K562 (cell line): ENCODE results near the gene LRP4. TPM values are rescaled to one million over a fixed set of nuclear protein-coding genes. Genes with fewer than 3 reads are reported as not detected.

Experiments used
- ATAC-seq: fragments of 200-7000 bp; cut with Tn5 transposase; 3 replicates; pipeline ENCODE4 v1.9.1; 2020; ENCODE audit warnings: moderate library complexity
- BruUV-seq: library from RNA; stranded (reverse); fragments of 400-500 nt; replicated peaks from 2 replicates; lab custom pipeline; 2021; lab: Mats Ljungman, UMichigan
- CTCF ChIA-PET: fragments of 300-600 bp; formaldehyde crosslinking; extraction: SDS; loops from one replicate; lab custom pipeline; 2021; ENCODE audit warnings: low intra/inter-chr PET ratio; lab: Yijun Ruan, JAX
- POLR2A ChIA-PET: fragments of 300-600, 350-650 bp; sonication (Branson Sonifier 250); formaldehyde crosslinking; extraction: SDS; loops from one replicate; lab custom pipeline; 2021; ENCODE audit warnings: antibody characterized with exemption, inconsistent platforms; lab: Yijun Ruan, JAX
- DNase-seq, 4 experiments: peaks; one replicate each; pipeline versions ENCODE4 v3.0.0 to v3.0.0-alpha.2; 2011 to 2018; ENCODE audit warnings: low spot score in 3 of 4, mixed read lengths in 3 of 4; ENCODE audit errors: extremely low read depth in 1 of 4
- FAIRE-seq: peaks from 2 replicates; lab custom pipeline; 2011; peaks lifted over from hg19 to GRCh38; lab: Jason Lieb, UNC
- H2AFZ ChIP-seq: 2 replicates; pipeline ENCODE4 v1.6.0; 2011; ENCODE audit warnings: low read depth, low read length, control low read depth, inconsistent platforms
- H3K27ac ChIP-seq: fragments of 200-600 bp; 3 replicates; pipeline ENCODE4 v1.8.0; 2011; ENCODE audit warnings: low read depth, mild to moderate bottlenecking, control low read depth, inconsistent platforms, low read length, moderate library complexity, mixed read lengths; ENCODE audit errors: extremely low read depth
- H3K27me3 ChIP-seq, 2 experiments: fragments of 300-600 bp in 1 of 2; 2 replicates in 1 of 2; 3 replicates in 1 of 2; pipeline versions ENCODE4 v1.6.0 to v1.8.0; 2011; ENCODE audit warnings: inconsistent platforms in 2 of 2, low read length in 2 of 2, mild to moderate bottlenecking in 1 of 2, mixed read lengths in 1 of 2, moderate library complexity in 1 of 2; ENCODE audit not compliant: control insufficient read depth in 2 of 2, insufficient read depth in 2 of 2
- H3K36me3 ChIP-seq: fragments of 300-600 bp; 3 replicates; pipeline ENCODE4 v1.8.0; 2011; ENCODE audit warnings: mild to moderate bottlenecking, low read length, inconsistent platforms; ENCODE audit not compliant: control insufficient read depth, insufficient read depth
- H3K4me1 ChIP-seq, 2 experiments: fragments of 200-600 bp in 1 of 2; replicated peaks in 1 of 2; 2 replicates in 1 of 2; 3 replicates in 1 of 2; pipeline versions ENCODE4 v1.5.1 to v1.8.0; 2011; ENCODE audit warnings: inconsistent platforms in 2 of 2, low read length in 2 of 2, mild to moderate bottlenecking in 1 of 2, mixed read lengths in 1 of 2, moderate library complexity in 1 of 2; ENCODE audit not compliant: control insufficient read depth in 2 of 2, insufficient read depth in 2 of 2
- H3K4me2 ChIP-seq: 2 replicates; pipeline ENCODE4 v1.6.1; 2011; ENCODE audit warnings: low read length, control low read depth, inconsistent platforms, mixed read lengths; ENCODE audit not compliant: insufficient read depth
- H3K4me3 ChIP-seq: fragments of 200-600 bp; sonication (generic), shearing (Covaris generic); 2 replicates; pipeline ENCODE4 v1.5.1; 2016; ENCODE audit warnings: control low read depth, inconsistent platforms
- H3K79me2 ChIP-seq: fragments of 200-600 bp; 3 replicates; pipeline ENCODE4 v1.8.0; 2011; ENCODE audit warnings: low read length, inconsistent platforms; ENCODE audit not compliant: control insufficient read depth, insufficient read depth
- H3K9ac ChIP-seq, 2 experiments: 2 replicates each; pipeline versions ENCODE4 v1.6.0 to v1.6.1; 2011; ENCODE audit warnings: low read depth in 2 of 2, low read length in 2 of 2, control low read depth in 1 of 2, inconsistent platforms in 1 of 2, mild to moderate bottlenecking in 1 of 2, mixed read lengths in 1 of 2; ENCODE audit not compliant: insufficient read depth in 1 of 2
- H3K9me1 ChIP-seq: one replicate; pipeline ENCODE4 v1.6.0; 2011; ENCODE audit warnings: inconsistent platforms, mild to moderate bottlenecking, low read length, moderate library complexity; ENCODE audit not compliant: control insufficient read depth, insufficient read depth
- H3K9me3 ChIP-seq: replicated peaks from 2 replicates; pipeline ENCODE4 v1.5.1; 2011; ENCODE audit warnings: low read depth, low read length, inconsistent platforms; ENCODE audit not compliant: control insufficient read depth, insufficient read depth
- H4K20me1 ChIP-seq: replicated peaks from 2 replicates; pipeline ENCODE4 v1.6.1; 2011; ENCODE audit warnings: low read length, inconsistent platforms, mixed read lengths; ENCODE audit not compliant: control insufficient read depth, insufficient read depth
- CREB5 ChIP-seq: fragments of 250-450 bp; sonication (Bioruptor Pico); IDR thresholded peaks from 2 replicates; pipeline ENCODE4 v1.5.0; 2020; ENCODE audit warnings: mild to moderate bottlenecking
- FIP1L1 ChIP-seq: fragments of 200-400 bp; formaldehyde crosslinking; IDR thresholded peaks from 2 replicates; pipeline ENCODE4 v1.6.1; 2018; ENCODE audit warnings: mild to moderate bottlenecking, low read depth, low read length; ENCODE audit not compliant: poor library complexity, severe bottlenecking
- NFE2L1 ChIP-seq: fragments of 450-650 bp; IDR thresholded peaks from 2 replicates; pipeline ENCODE4 v1.6.1; 2016; ENCODE audit warnings: missing genetic modification characterization, low read depth, mild to moderate bottlenecking, missing compliant biosample characterization, moderate library complexity, borderline replicate concordance
- RAD21 ChIP-seq, 2 experiments: fragments of 250-450 bp in 1 of 2; fragments of 450-650 bp in 1 of 2; sonication (Bioruptor Pico) in 1 of 2; formaldehyde crosslinking in 1 of 2; IDR thresholded peaks in 1 of 2; conservative IDR thresholded peaks in 1 of 2; 2 replicates each; pipeline versions ENCODE4 v1.4.0 to v1.8.0; 2020 to 2022; ENCODE audit warnings: mild to moderate bottlenecking in 2 of 2, moderate library complexity in 1 of 2
- RHOXF2B ChIP-seq: fragments of 250-450 bp; sonication (Bioruptor Pico); conservative IDR thresholded peaks from 2 replicates; pipeline ENCODE4 v1.5.1; 2021
- SMARCB1 ChIP-seq: IDR thresholded peaks from 2 replicates; pipeline ENCODE4 v1.6.1; 2011; ENCODE audit warnings: improper control_type of control experiment, low read depth; ENCODE audit not compliant: insufficient read length
- SRF ChIP-seq, 2 experiments: fragments of 250-450, 450-650 bp in 1 of 2; sonication (Bioruptor Pico) in 1 of 2; sonication (generic) in 1 of 2; formaldehyde crosslinking; IDR thresholded peaks; 2 replicates each; pipeline versions ENCODE4 v1.5.0 to v1.5.1; 2020 to 2022; ENCODE audit warnings: mild to moderate bottlenecking in 1 of 2, missing genetic modification reagents in 1 of 2
- TRIM25 ChIP-seq: fragments of 450-650 bp; IDR thresholded peaks from 2 replicates; pipeline ENCODE4 v1.7.0; 2016; ENCODE audit warnings: borderline replicate concordance
- ZNF174 ChIP-seq: fragments of 250-450 bp; sonication (Bioruptor Pico); IDR thresholded peaks from 2 replicates; pipeline ENCODE4 v1.4.0; 2020; ENCODE audit warnings: mild to moderate bottlenecking
- ZNF77 ChIP-seq: fragments of 250-450 bp; sonication (Bioruptor Pico); IDR thresholded peaks from 2 replicates; pipeline ENCODE4 v1.5.0; 2020
- WGBS: fragments of 100-300 bp; shearing (Covaris generic); methylation state at CpG from one replicate; pipeline ENCODE4 v1.1.6; 2016; ENCODE audit warnings: low coverage, mixed read lengths; ENCODE audit not compliant: insufficient coverage; ENCODE audit errors: missing lambda C conversion rate; 5-methylcytosine and 5-hydroxymethylcytosine counted together
- in situ Hi-C: fragments of 300-500 bp; cut with MboI; formaldehyde crosslinking; loops from 4 replicates; pipeline ENCODE4 v1.15.0; 2018; ENCODE audit warnings: inconsistent platforms, mixed read lengths
- intact Hi-C: fragments of 100-400 bp; cut with micrococcal nuclease; formaldehyde crosslinking; loops from 2 replicates; pipeline ENCODE4 v1.14.2; 2022
- polyA plus RNA-seq, 8 experiments: library from polyadenylated mRNA; depleted of rRNA in 4 of 8; stranded (reverse) in 5 of 8; unstranded in 3 of 8; fragments of >200 nt; fragmentation: Nextera tagmentation in 2 of 8; fragmentation: Illumina TruSeq in 1 of 8; extraction: Ambion mirVana in 2 of 8; extraction: Trizol in 1 of 8; gene quantifications; 2 replicates each; pipeline versions ENCODE4 v1.2.1 to v1.2.3, GENCODE V29; 2011 to 2014; ENCODE audit warnings: inconsistent platforms in 1 of 8, missing spikeins in 1 of 8
- total RNA-seq, 7 experiments: library from RNA; depleted of rRNA in 6 of 7; stranded (reverse); fragments of >200 nt in 6 of 7; fragmentation: Illumina TruSeq in 2 of 7; extraction: Trizol in 2 of 7; gene quantifications; 2 replicates each; pipeline versions ENCODE4 v1.2.1 to v1.2.3, GENCODE V29; 2011 to 2021; ENCODE audit warnings: low replicate concordance in 1 of 7
- TF ChIP-seq, protein P1 (sequence below): fragments of 250-450 bp; sonication (Bioruptor Pico); IDR thresholded peaks from 2 replicates; pipeline ENCODE4 v1.8.0; 2022; ENCODE audit warnings: inconsistent platforms, mild to moderate bottlenecking, moderate library complexity, borderline replicate concordance
- TF ChIP-seq, protein P2 (sequence below), 3 experiments: IDR thresholded peaks in 2 of 3; conservative IDR thresholded peaks in 1 of 3; 2 replicates each; pipeline ENCODE4 v1.5.1; 2011 to 2012; ENCODE audit warnings: low read length in 3 of 3, mild to moderate bottlenecking in 3 of 3, control low read depth in 2 of 3, improper control_type of control experiment in 1 of 3, inconsistent platforms in 1 of 3, low read depth in 1 of 3, mixed read lengths in 1 of 3, moderate library complexity in 1 of 3; ENCODE audit not compliant: insufficient read depth in 2 of 3

The LRP4 gene
- total and polyA plus RNA-seq, 9 of the 15 experiments (the other 6 are each of a cell fraction or from before 2014, with no cell fraction given) = 0.04 to 0.54 (median 0.10) TPM

GRCh38 chr11:46967962-46968361 is 49.6 kb upstream of the LRP4 start (continued):
- no peak for TF ChIP-seq TRIM25
- TF ChIP-seq NFE2L1 (tag) = peak; percentile 25; the same call in 1 of the 2 replicates
- TF ChIP-seq ZNF174 (CRISPR knock-in tag) = no peak
- TF ChIP-seq, protein P1, sequence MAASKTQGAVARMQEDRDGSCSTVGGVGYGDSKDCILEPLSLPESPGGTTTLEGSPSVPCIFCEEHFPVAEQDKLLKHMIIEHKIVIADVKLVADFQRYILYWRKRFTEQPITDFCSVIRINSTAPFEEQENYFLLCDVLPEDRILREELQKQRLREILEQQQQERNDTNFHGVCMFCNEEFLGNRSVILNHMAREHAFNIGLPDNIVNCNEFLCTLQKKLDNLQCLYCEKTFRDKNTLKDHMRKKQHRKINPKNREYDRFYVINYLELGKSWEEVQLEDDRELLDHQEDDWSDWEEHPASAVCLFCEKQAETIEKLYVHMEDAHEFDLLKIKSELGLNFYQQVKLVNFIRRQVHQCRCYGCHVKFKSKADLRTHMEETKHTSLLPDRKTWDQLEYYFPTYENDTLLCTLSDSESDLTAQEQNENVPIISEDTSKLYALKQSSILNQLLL (CRISPR knock-in tag) = no peak
- no peak for TF ChIP-seq RHOXF2B (CRISPR knock-in tag)
- no peak for TF ChIP-seq ZNF77
- no peak for TF ChIP-seq FIP1L1
- no peak for TF ChIP-seq SMARCB1

DNA sequence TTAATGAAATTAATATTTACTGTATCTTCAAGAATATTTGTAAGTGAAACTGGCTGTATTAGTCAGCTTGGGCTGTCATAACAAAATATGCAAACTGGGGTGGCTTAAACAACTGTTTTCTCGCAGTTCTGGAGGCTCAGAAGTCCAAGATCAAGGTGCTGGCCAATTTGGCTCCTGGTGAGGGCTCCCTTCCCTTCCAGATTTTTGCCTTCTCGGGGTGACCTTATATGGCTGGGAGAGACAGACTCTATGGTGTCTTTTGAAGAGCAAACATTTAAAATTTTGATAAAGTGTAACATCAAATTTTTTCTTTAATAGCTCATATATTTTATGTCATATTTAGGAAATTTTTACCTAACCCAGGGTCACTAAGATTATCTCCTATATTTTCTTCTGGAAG is 48.4 kb upstream of the LRP4 start:
- Histone ChIP-seq H3K36me3 (no peaks in the 10 kb centered on the region; the same call in 2 of the 3 replicates), H3K9me1 (no peaks in the 10 kb centered on the region), H2AFZ (no peak overlapping the region), H3K4me3 (no peak overlapping the region), H3K9me3 (0 out of 2 replicates have a peak, but pooled peaks cover 2% of the 10 kb centered on the region), H3K9ac (no peak overlapping the region), H3K79me2 (no peaks in the 10 kb centered on the region), H3K4me2 (no peak overlapping the region), H4K20me1 (no peaks in the 10 kb centered on the region), H3K4me1 (no peaks in the 10 kb centered on the region), H3K27me3 (no peaks in the 10 kb centered on the region), H3K27ac (no peak overlapping the region)
- DNase-seq = no peak
- 47% methylated on average over 2 of the region's 2 CpGs for WGBS
- BruUV-seq = no TSS peak
- in situ Hi-C loops = no loop called here
- ChIA-PET CTCF (no interaction called here), POLR2A (interaction anchor here (0.7 to 1.3 kb wide), 3 partner anchors 18 to 65 kb away, joined by 4 read pairs; no protein-coding TSS in a partner anchor)
- FAIRE-seq = no peak
- intact Hi-C loops = no loop called here
- peak; percentile 33; the same call in 1 of the 3 replicates for ATAC-seq
- TF ChIP-seq, protein P2, sequence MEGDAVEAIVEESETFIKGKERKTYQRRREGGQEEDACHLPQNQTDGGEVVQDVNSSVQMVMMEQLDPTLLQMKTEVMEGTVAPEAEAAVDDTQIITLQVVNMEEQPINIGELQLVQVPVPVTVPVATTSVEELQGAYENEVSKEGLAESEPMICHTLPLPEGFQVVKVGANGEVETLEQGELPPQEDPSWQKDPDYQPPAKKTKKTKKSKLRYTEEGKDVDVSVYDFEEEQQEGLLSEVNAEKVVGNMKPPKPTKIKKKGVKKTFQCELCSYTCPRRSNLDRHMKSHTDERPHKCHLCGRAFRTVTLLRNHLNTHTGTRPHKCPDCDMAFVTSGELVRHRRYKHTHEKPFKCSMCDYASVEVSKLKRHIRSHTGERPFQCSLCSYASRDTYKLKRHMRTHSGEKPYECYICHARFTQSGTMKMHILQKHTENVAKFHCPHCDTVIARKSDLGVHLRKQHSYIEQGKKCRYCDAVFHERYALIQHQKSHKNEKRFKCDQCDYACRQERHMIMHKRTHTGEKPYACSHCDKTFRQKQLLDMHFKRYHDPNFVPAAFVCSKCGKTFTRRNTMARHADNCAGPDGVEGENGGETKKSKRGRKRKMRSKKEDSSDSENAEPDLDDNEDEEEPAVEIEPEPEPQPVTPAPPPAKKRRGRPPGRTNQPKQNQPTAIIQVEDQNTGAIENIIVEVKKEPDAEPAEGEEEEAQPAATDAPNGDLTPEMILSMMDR (IDR thresholded peaks at IDR 0.05 in 2 of 3, conservative IDR thresholded peaks at IDR 0.05 in 1 of 3; ENCODE audit: insufficient read depth in 2 of 3, low read depth in 1 of 3, low read length in 3 of 3) = peak in 2 of 3 experiments; percentile 4 to 30; a peak in 2 of 6 replicates
- TF ChIP-seq RAD21 (CRISPR knock-in tag; conservative IDR thresholded peaks at IDR 0.05 in 1 of 2, IDR thresholded peaks at IDR 0.05 in 1 of 2) = peak in 1 of 2 experiments; percentile 20; a peak in 1 of 4 replicates
- no peak for TF ChIP-seq CREB5 (CRISPR knock-in tag)
- peak in 1 of 2 experiments; percentile 82; a peak in 1 of 4 replicates for TF ChIP-seq SRF (CRISPR knock-in tag; IDR thresholded peaks at IDR 0.05)
